ENCODE measurements around the gene MPZL2.

DNA sequence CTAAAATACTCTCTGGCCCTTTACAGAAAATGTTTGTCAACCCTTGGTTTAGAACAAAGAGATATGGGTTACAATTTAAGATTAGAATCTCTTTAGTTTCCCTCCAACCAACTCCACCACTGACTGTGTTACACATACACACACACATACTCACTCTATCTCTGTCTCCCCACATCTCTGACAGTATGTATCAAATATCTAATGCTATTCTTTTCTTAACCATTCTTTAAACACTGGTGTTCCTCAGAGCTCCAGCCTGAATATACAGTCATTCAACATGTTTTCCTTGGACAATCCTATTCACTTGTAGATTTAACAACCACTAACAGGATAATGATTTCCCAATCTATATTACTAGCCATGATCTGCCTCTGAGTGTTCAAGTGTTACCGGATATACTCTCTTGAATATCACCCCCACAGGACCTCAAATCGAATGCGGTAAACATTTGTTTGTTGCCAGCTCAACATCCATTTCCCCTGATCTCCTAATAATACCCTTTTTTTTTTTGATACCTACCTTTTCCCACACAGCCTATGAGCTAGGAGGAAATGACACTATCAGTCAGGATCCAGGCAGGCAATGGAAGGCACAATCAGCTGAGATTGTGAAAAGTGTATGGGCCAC lies 18.0 kb downstream of the MPZL2 start:
- TF ChIP-seq POLR2A (IDR thresholded peaks at IDR 0.05) = no peak
- TF ChIP-seq, protein P1, sequence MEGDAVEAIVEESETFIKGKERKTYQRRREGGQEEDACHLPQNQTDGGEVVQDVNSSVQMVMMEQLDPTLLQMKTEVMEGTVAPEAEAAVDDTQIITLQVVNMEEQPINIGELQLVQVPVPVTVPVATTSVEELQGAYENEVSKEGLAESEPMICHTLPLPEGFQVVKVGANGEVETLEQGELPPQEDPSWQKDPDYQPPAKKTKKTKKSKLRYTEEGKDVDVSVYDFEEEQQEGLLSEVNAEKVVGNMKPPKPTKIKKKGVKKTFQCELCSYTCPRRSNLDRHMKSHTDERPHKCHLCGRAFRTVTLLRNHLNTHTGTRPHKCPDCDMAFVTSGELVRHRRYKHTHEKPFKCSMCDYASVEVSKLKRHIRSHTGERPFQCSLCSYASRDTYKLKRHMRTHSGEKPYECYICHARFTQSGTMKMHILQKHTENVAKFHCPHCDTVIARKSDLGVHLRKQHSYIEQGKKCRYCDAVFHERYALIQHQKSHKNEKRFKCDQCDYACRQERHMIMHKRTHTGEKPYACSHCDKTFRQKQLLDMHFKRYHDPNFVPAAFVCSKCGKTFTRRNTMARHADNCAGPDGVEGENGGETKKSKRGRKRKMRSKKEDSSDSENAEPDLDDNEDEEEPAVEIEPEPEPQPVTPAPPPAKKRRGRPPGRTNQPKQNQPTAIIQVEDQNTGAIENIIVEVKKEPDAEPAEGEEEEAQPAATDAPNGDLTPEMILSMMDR (IDR thresholded peaks at IDR 0.05) = no peak
- no peak for TF ChIP-seq POLR2AphosphoS5 (IDR thresholded peaks at IDR 0.05; ENCODE audit: insufficient read depth in 1 of 2, low read depth in 1 of 2)
